ENCODE measurements around the gene TSSC4. TPM values are rescaled to one million over a fixed set of nuclear protein-coding genes. Genes with fewer than 3 reads are reported as not detected.

TSSC4 gene
- total and polyA plus RNA-seq, 8 donors = 20.1 to 47.6 (median 29.0) TPM

DNA sequence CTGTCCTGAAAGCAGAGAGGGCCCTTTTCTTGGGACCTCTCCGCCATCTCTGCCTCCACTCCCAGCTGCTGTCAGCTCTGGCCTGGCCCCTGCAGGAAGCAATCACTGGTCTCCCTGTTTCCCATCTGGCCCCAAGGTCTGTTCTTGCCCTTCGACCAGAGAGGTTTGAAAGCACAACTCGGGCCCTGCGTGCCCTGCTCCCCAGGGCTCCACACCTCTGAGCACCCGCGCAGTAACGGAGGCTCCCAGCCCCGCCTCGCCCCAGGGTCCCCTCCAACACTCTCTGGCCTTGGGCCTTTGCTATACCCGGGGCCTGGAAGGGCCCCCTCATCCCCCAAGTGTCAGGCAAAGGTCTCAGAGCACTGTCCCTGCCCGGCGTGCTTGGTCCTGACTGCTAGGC, 31.2 kb upstream of the TSSC4 start:
- DNase-seq (peak in 1 of 4 donors; percentile 45), ATAC-seq (no peak)
- TF ChIP-seq, protein P1, sequence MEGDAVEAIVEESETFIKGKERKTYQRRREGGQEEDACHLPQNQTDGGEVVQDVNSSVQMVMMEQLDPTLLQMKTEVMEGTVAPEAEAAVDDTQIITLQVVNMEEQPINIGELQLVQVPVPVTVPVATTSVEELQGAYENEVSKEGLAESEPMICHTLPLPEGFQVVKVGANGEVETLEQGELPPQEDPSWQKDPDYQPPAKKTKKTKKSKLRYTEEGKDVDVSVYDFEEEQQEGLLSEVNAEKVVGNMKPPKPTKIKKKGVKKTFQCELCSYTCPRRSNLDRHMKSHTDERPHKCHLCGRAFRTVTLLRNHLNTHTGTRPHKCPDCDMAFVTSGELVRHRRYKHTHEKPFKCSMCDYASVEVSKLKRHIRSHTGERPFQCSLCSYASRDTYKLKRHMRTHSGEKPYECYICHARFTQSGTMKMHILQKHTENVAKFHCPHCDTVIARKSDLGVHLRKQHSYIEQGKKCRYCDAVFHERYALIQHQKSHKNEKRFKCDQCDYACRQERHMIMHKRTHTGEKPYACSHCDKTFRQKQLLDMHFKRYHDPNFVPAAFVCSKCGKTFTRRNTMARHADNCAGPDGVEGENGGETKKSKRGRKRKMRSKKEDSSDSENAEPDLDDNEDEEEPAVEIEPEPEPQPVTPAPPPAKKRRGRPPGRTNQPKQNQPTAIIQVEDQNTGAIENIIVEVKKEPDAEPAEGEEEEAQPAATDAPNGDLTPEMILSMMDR (IDR thresholded peaks at IDR 0.05) = no peak
- no peaks in the 10 kb centered on the region for H3K36me3 ChIP-seq
- H3K4me1 ChIP-seq = no peaks in the 10 kb centered on the region
- no peaks in the 10 kb centered on the region for H3K9me3 ChIP-seq
- intact Hi-C loops (cut with DNase I) = no loop called here
- H3K27ac ChIP-seq = no peak overlapping the region
- H3K4me3 ChIP-seq = no peak overlapping the region
- H3K27me3 ChIP-seq = no peaks in the 10 kb centered on the region

DNA sequence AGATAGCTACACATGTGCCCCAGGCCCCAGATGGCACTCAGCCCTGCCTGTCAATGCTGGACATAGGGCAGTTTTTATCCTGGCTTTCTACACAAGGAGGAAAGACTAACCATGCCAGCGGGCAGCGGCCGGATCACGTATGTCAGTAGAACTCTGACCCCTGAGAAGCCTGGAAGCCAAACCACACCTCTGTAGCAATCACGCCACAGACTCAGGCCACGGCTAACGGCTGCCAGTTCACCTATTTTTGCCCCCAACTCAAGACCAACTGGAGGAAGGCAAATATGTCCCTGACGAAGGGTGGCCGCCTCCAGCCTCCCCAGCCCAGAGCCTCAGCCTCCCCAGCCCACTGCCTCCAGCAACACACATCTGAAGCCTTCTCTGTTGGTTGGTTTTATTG, 30.7 kb upstream of the TSSC4 start:
- H3K9me3 ChIP-seq = no peaks in the 10 kb centered on the region
- no peaks in the 10 kb centered on the region for H3K4me1 ChIP-seq
- H3K27ac ChIP-seq = no peak overlapping the region
- intact Hi-C loops (cut with DNase I) = no loop called here
- no peak overlapping the region for H3K4me3 ChIP-seq
- DNase-seq (peak in 1 of 4 donors; percentile 51), ATAC-seq (no peak)
- H3K27me3 ChIP-seq = no peaks in the 10 kb centered on the region
- TF ChIP-seq, protein P1 (IDR thresholded peaks at IDR 0.05) = no peak
- H3K36me3 ChIP-seq = no peaks in the 10 kb centered on the region

DNA sequence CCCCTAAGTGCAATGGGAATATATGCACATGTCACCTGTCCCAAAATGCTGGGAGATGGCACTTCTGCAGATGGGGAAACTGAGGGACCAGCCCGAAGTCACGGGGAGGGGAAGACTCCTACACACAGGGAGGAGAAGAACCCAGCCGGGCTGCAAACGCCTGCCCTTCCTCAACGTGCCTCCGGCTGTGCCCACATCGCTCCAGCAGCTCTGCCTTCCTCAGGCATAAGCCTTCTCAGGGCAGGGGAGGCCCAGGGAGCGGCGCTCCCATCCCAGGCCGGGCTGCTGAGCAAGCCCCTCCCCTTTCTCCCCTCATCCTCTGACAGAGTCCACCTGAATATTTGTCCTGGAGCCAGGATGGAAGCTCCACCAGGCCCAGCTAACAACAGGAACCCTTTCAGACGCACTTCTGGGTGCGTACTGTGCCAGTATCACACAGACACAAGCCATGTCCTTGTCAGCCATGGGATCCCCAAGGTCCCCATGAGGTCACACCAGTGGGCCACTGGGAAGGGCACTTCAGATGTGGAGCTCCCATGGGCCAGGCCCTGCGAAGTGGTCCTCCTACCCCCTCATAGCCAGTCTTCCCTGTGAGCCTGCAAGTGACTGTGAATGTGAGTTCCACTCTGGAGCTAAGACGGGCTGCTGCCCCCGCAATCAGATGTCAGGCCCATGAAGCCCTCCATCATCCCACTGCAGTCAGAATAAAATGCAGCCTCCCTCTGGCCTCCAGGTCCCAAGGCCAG, 25.9 kb upstream of the TSSC4 start:
- Histone ChIP-seq H3K36me3 (no peaks in the 10 kb centered on the region), H3K4me3 (no peak overlapping the region), H3K9me3 (no peaks in the 10 kb centered on the region), H3K27ac (no peak overlapping the region), H3K4me1 (peaks cover 3 to 24% of the 10 kb centered on the region in 2 donors), H3K27me3 (peaks cover 0 to 19% of the 10 kb centered on the region in 2 donors)
- intact Hi-C loops (cut with DNase I) = no loop called here
- TF ChIP-seq, protein P1 (IDR thresholded peaks at IDR 0.05) = no peak
- DNase-seq (peak in 1 of 4 donors; percentile 66), ATAC-seq (no peak)

DNA sequence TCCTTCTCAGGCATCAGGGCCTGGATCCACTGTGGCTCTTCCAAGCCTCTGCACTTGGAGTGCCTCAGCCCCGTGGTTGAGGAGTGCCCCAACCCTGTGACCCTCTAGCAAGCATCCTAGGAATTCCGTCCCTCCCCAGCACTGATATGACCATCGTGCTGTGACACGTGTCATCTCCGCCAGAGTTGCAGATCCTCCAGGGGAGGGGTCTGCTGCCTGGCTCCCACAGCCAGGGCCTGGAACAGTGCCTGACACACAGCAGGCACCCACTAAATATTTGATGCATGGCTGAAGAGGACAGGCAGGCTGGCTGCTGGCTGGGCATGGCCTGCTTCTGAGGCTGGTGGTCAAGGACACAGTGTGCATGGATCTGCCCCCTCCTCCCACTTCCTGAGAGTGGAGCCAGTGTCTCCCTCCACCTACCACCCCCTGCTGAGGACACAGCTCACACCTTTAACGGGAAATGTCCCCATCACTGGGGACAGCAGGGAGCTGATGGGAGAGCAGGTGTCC, 25.2 kb upstream of the TSSC4 start:
- H3K4me3 ChIP-seq = no peak overlapping the region
- H3K27ac ChIP-seq = peak overlapping the region in 1 of 2 donors; percentile 67
- H3K4me1 ChIP-seq = peaks cover 10 to 32% of the 10 kb centered on the region in 2 donors
- intact Hi-C loops (cut with DNase I) = no loop called here
- DNase-seq (peak in 1 of 4 donors; percentile 42), ATAC-seq (peak; percentile 19)
- H3K9me3 ChIP-seq = no peaks in the 10 kb centered on the region
- TF ChIP-seq, protein P1 (IDR thresholded peaks at IDR 0.05) = no peak
- H3K27me3 ChIP-seq = peaks cover 0 to 19% of the 10 kb centered on the region in 2 donors
- no peaks in the 10 kb centered on the region for H3K36me3 ChIP-seq

DNA sequence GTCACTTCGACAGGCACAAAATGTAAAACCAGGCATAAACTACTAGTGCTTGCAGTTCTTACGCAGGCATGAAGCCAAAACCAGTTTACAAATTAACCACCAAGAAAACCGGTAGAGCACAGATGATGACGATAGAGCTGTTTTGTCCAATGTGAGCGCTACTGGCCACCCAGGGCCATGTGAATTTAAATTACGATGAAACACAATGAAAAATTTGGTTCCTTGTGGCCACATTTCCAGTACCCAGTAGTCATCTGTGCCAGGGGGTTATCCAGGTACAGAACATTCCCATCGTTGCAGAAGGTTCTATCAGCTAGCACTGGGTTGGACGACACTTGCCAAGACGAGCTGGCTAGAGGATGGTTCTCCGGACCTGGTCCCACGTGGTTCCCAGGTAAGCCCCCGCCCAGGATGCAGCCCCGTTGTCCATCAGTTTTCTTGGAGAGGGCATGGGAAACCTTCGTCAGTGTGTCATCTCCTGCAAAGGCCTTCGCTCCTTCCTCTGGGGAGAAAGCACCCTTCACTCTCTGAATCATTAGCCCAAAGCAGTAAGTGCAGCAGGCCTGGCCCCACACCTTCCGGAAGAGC, 24.5 kb upstream of the TSSC4 start:
- ATAC-seq (peak; percentile 36), DNase-seq (peak in 2 of 4 donors; percentile 36 to 73)
- peaks cover 14 to 39% of the 10 kb centered on the region in 2 donors for H3K4me1 ChIP-seq
- H3K9me3 ChIP-seq = no peaks in the 10 kb centered on the region
- TF ChIP-seq, protein P1 (IDR thresholded peaks at IDR 0.05) = no peak
- no peaks in the 10 kb centered on the region for H3K36me3 ChIP-seq
- peak overlapping the region in 1 of 2 donors; percentile 47 for H3K27ac ChIP-seq
- intact Hi-C loops (cut with DNase I) = no loop called here
- H3K27me3 ChIP-seq = peaks cover 0 to 19% of the 10 kb centered on the region in 2 donors
- H3K4me3 ChIP-seq = no peak overlapping the region

Data from left lung (tissue), 10 donors.